HG03097 (cell line): ENCODE data around the gene TNFRSF9.

ENCODE experiments used
- ATAC-seq: cut with Tn5 transposase; IDR thresholded peaks from one replicate; pipeline ENCODE4 v1.9.1; 2021; ENCODE audit not compliant: unreplicated experiment, low FRiP score

The TNFRSF9 gene

DNA sequence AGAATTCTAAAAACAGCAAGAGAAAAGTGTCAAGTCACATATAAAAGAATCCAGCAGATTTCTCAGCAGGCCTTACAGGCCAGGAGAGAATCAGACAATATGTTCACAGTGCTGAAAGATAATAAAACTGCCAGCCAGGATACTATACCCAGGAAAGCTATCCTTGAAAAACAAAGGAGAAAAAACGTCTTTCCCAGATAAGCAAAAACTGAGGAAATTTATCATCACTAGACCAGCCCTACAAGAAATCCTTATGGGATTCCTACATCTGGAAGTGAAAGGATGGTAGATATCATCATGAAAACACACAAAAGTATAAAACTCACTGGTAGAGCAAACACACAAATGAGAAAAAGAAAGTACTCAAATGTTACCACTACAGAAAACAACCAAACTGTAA lies 62.6 kb downstream of the TNFRSF9 start:
- ATAC-seq, result no peak

GRCh38 chr1:7873801-7874795 lies 66.5 kb downstream of the TNFRSF9 start:
- ATAC-seq, result no peak

DNA sequence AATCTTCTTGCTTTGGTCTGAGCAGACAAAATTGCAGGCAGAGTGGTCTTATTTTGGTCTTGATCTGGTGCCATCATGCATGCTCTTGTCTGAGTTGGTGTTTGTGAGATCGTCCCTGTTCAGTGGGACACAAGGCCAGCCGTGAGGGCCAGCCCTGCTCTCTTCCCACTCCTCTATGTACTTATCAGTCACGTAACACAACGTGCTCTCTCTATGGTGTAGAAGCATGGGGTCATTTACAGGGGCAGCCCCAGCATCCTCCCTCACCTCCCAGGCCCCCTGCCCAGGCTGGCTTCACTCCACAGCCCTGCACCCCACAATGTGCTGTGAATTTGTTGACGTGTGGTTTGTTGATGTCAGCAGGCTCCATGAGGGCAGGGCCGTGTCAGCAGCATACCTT lies 69.5 kb downstream of the TNFRSF9 start:
- no peak for ATAC-seq

DNA sequence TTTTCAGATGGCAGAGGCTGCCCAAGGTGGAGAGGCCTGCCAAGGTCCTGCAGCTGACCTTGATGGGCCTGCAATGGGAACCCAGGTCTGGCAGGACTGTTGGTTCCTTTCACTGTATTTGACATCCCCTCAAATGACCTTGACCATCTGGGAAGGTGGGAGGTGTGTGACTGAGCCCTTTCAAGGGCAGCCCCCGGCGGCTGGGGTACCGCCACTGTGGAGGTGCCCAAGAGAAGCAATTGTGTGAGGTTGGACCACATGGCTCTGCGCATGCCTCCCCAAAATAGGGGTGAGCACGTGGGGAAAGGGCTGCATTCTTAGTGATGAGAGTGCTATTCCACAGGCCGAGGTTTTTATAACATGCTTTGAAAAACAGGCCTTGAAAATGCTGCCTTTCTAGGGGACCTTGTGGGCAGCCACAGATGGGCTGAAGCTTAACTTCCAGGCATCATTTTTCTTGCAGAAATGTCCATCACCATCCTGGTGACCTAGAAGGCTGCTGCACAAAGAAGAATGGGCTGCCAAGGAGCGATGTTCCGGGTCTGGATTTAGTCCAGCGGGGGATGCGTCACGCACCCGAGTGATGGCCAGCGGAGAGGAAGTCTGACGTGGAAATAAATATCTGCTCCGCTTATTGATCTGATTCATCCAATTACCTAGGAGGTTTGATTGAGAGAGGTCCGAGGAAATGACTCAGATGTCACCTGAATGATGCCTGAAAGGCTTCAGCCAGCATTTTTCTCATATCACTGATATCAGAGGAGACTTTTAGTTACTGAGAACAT lies 71.3 kb downstream of the TNFRSF9 start:
- ATAC-seq, result no peak

GRCh38 chr1:7868070-7868780 lies 72.4 kb downstream of the TNFRSF9 start:
- ATAC-seq, result no peak

DNA sequence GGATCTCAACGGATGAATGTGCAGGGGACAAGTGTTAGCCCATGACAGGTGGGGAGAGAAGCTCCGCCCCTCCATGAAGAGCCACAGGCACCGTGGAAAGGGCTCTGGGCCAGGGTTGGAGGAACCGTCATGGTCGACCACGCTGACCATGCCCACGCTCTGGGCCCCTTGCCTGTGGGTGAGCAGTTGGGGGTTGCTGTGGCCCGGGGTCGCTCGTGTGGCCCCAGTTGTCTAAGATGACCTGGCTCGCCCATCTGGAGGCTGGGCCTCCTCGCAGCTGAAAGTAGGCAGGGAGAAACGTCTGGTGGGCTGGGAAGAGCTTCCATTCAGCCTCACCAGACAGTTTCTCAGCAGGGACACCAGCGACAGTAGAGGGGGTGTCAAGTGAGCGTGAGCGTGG lies 74.7 kb downstream of the TNFRSF9 start:
- no peak for ATAC-seq
